ENCODE measurements around the gene HNRNPA1.

The HNRNPA1 gene

DNA sequence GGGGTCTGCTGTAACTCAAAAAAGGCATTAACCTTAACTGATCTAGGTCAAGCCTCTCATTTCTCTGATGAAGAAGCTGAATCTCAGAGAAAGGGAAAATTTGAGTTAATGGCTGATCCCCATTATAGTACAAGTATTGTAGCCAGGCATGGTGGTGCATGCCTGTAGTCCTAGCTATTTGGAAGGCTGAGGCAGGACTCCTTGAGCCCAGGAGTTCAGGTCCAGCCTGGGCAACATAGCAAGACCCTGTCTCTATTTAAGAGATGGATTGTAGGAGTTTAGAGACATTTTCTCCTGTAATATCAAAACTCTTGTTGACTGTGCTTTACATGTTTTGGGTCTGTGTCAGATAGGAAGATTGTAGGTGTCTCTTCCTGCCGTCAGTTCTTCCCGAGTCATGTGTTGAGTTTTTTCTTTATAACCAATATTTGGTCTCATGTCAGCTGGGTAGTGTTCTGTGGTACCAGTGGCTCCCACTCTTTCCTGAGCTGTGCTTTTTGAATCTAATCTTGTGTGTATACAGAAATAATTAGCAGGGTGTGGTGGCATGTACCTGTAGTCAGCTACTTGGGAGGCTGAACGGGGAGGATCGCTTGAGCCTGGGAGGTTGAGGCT, 53.0 kb downstream of the HNRNPA1 start:
- FAIRE-seq: no peak
- DNase-seq (ENCODE audit: low spot score): no peak

All from RCC 7860 (cell line).